Naive thymus-derived CD4-positive, alpha-beta T cell (primary cell): ENCODE data around the gene FHAD1. TPM values are rescaled to one million over a fixed set of nuclear protein-coding genes. Genes with fewer than 3 reads are reported as not detected.

Source experiments
- ATAC-seq: fragments of 150-1000 bp; cut with Tn5 transposase; 2 replicates; pipeline ENCODE4 v1.10.0; 2021; ENCODE audit warnings: mild to moderate bottlenecking, moderate library complexity
- CTCF ChIA-PET: fragments of 350-600 bp; sonication (Branson Sonifier 250); formaldehyde crosslinking; loops from one replicate; lab custom pipeline; 2021; ENCODE audit warnings: antibody characterized with exemption; lab: Charles Lee
- POLR2A ChIA-PET: fragments of 350-600 bp; sonication (Branson Sonifier 250); formaldehyde crosslinking; loops from one replicate; lab custom pipeline; 2021; ENCODE audit warnings: antibody characterized with exemption, inconsistent platforms; lab: Charles Lee
- DNase-seq, 9 donors: peaks; one replicate each; pipeline versions ENCODE4 v3.0.0 to v3.0.0-alpha.2; 2020 to 2022; ENCODE audit warnings: mixed read lengths in 1 of 9
- H3K27ac ChIP-seq: one replicate; pipeline ENCODE4 v1.7.0; 2013; ENCODE audit warnings: mild to moderate bottlenecking, low read depth, low read length, moderate library complexity
- H3K27me3 ChIP-seq, 2 donors: one replicate each; pipeline ENCODE4 v1.7.0; 2013; ENCODE audit warnings: low read length in 2 of 2, mild to moderate bottlenecking in 2 of 2, moderate library complexity in 2 of 2; ENCODE audit not compliant: control insufficient read depth in 2 of 2, insufficient read depth in 2 of 2
- H3K36me3 ChIP-seq, 3 experiments: 1 replicate in 2 of 3; 2 replicates in 1 of 3; pipeline ENCODE4 v1.7.0; 2013; ENCODE audit warnings: low read length in 3 of 3, mild to moderate bottlenecking in 3 of 3, moderate library complexity in 1 of 3; ENCODE audit not compliant: insufficient read depth in 3 of 3, control insufficient read depth in 2 of 3
- H3K4me1 ChIP-seq, 2 donors: one replicate each; pipeline ENCODE4 v1.7.0; 2013; ENCODE audit warnings: low read length in 2 of 2, mild to moderate bottlenecking in 2 of 2, moderate library complexity in 1 of 2; ENCODE audit not compliant: control insufficient read depth in 2 of 2, insufficient read depth in 2 of 2
- H3K4me3 ChIP-seq: 2 replicates; pipeline ENCODE4 v1.7.0; 2013; ENCODE audit warnings: mild to moderate bottlenecking, low read length
- H3K9me3 ChIP-seq, 3 experiments: 1 replicate in 2 of 3; 2 replicates in 1 of 3; pipeline ENCODE4 v1.7.0; 2013; ENCODE audit warnings: low read length in 3 of 3; ENCODE audit not compliant: control insufficient read depth in 2 of 3
- H3K27ac Mint-ChIP-seq, 9 donors: one replicate each; pipeline ENCODE4 v1.8.0; 2020 to 2022; ENCODE audit warnings: mixed read lengths in 9 of 9, mild to moderate bottlenecking in 8 of 9, moderate library complexity in 5 of 9, inconsistent platforms in 2 of 9
- H3K27me3 Mint-ChIP-seq, 5 donors: one replicate each; pipeline ENCODE4 v1.8.0; 2021 to 2022; ENCODE audit warnings: mixed read lengths in 5 of 5, mild to moderate bottlenecking in 1 of 5
- H3K36me3 Mint-ChIP-seq, 5 donors: one replicate each; pipeline ENCODE4 v1.8.0; 2020 to 2022; ENCODE audit warnings: mixed read lengths in 5 of 5, mild to moderate bottlenecking in 3 of 5, inconsistent platforms in 1 of 5
- H3K4me1 Mint-ChIP-seq, 7 donors: one replicate each; pipeline ENCODE4 v1.8.0; 2020 to 2022; ENCODE audit warnings: mixed read lengths in 7 of 7, mild to moderate bottlenecking in 3 of 7, inconsistent platforms in 1 of 7
- H3K4me3 Mint-ChIP-seq, 10 donors: one replicate each; pipeline ENCODE4 v1.8.0; 2020 to 2022; ENCODE audit warnings: mild to moderate bottlenecking in 10 of 10, mixed read lengths in 10 of 10, moderate library complexity in 6 of 10, inconsistent platforms in 2 of 10
- H3K9me3 Mint-ChIP-seq, 11 donors: one replicate each; pipeline ENCODE4 v1.8.0; 2020 to 2022; ENCODE audit warnings: mixed read lengths in 11 of 11, mild to moderate bottlenecking in 4 of 11, inconsistent platforms in 1 of 11, moderate library complexity in 1 of 11
- intact Hi-C, 2 donors: fragments of 100-400 bp; cut with micrococcal nuclease; formaldehyde crosslinking; loops; one replicate each; pipeline ENCODE4 v1.15.1; 2023
- polyA plus RNA-seq, 2 donors: library from polyadenylated mRNA; unstranded; fragments of 300-500 nt; fragmentation: Illumina TruSeq; gene quantifications; one replicate each; pipeline ENCODE4 v1.2.3, GENCODE V29; 2021
- total RNA-seq, 6 experiments: library from RNA in 5 of 6; stranded (reverse) in 5 of 6; gene quantifications; 1 replicate in 5 of 6; 2 replicates in 1 of 6; pipeline ENCODE4 v1.2.3 and lab custom pipeline; 2021 to 2026

FHAD1 gene
- total and polyA plus RNA-seq, 7 experiments from 2014 or later: 0.19 to 1.1 TPM; not detected in 5

DNA sequence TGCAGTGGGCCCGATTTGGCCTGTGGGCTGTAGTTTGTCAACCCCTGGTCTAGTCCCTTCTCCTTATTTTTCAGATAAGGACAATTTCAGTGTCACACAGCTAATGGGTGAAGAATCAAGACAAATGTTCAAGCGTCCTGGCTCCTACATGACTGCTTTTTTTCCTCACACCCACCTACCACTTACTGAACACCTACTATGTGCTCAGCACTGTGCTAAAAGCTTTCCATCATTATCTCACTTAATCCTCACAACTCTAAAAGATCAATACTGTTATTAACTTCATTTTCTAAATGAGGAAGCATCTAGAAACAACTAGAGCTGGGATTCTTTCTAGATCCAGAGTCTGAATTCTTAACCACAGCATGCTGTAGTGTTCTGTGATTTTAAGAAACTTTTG, 94.2 kb downstream of the FHAD1 start:
- H3K4me3 Mint-ChIP-seq: peak overlapping the region in 1 of 10 donors; percentile 4
- H3K27ac Mint-ChIP-seq: peak overlapping the region in 1 of 9 donors; percentile 64
- peaks cover 0 to 3% (median 0%) of the 10 kb centered on the region in 5 donors for H3K36me3 Mint-ChIP-seq
- DNase-seq (no peak), ATAC-seq (no peak)
- Histone ChIP-seq H3K36me3 (no peaks in the 10 kb centered on the region), H3K27me3 (no peaks in the 10 kb centered on the region), H3K9me3 (no peaks in the 10 kb centered on the region), H3K4me1 (peaks cover 0 to 45% of the 10 kb centered on the region in 2 donors), H3K4me3 (no peak overlapping the region), H3K27ac (no peak overlapping the region)
- POLR2A ChIA-PET: no interaction called here
- peaks cover 0 to 59% (median 8%) of the 10 kb centered on the region in 7 donors for H3K4me1 Mint-ChIP-seq
- CTCF ChIA-PET: no interaction called here
- no peaks in the 10 kb centered on the region for H3K9me3 Mint-ChIP-seq
- intact Hi-C loops: loop anchor here in 1 of 2 donors (10.0 kb wide), 1 partner anchor 184 kb away; the partner anchor contains the start of genes CASP9 and DNAJC16
- peaks cover 21 to 53% (median 32%) of the 10 kb centered on the region in 5 donors for H3K27me3 Mint-ChIP-seq

- Histone ChIP-seq H3K4me3 (no peak overlapping the region), H3K27me3 (no peaks in the 10 kb centered on the region), H3K36me3 (no peaks in the 10 kb centered on the region), H3K4me1 (peaks cover 0 to 51% of the 10 kb centered on the region in 2 donors), H3K27ac (no peak overlapping the region), H3K9me3 (no peaks in the 10 kb centered on the region)
- ChIA-PET CTCF (interaction anchor here (1.1 kb wide), 1 partner anchor 17 kb away, joined by 3 read pairs; no protein-coding TSS in a partner anchor), POLR2A (no interaction called here)
- intact Hi-C loops: loop anchor here in 1 of 2 donors (10.0 kb wide), 1 partner anchor 183 kb away; the partner anchor contains the start of genes CASP9 and DNAJC16
- DNase-seq (no peak), ATAC-seq (no peak)
- peak overlapping the region in 1 of 9 donors; percentile 64 for H3K27ac Mint-ChIP-seq
- H3K9me3 Mint-ChIP-seq: no peaks in the 10 kb centered on the region
- peaks cover 15 to 53% (median 29%) of the 10 kb centered on the region in 5 donors for H3K27me3 Mint-ChIP-seq
- H3K36me3 Mint-ChIP-seq: peaks cover 0 to 3% (median 0%) of the 10 kb centered on the region in 5 donors
- H3K4me1 Mint-ChIP-seq: peaks cover 0 to 65% (median 8%) of the 10 kb centered on the region in 7 donors
- peak overlapping the region in 1 of 10 donors; percentile 40 for H3K4me3 Mint-ChIP-seq
Measured at GRCh38 chr1:15341634-15342407, 94.8 kb downstream of the FHAD1 start.

DNA sequence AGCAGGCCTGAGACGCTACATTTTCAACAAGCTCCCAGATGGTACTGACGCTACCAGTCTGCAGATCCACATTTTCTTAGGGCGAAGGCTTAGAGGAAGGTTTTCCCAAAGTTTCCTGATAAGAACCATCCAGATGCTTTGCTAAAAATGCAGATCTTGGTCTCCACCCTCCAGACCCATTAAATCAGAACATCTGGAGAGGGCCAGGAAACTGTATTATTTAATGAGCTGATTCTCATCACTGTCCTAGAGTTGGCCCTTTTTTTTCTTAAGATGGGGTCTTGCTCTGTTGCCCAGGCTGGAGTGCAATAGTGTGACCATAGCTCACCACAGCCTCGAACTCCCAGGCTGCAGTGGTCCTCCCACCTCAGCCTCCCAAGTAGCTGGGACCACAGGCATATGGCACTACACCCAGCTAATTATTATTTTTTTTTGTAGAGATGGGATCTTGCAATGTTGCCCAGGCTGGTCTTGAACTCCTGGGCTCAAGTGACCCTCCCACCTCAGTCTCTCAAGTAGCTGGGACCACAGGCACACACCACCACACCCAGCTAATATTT, 95.5 kb downstream of the FHAD1 start:
- Histone ChIP-seq H3K36me3 (no peaks in the 10 kb centered on the region), H3K4me1 (peaks cover 0 to 58% of the 10 kb centered on the region in 2 donors), H3K9me3 (no peaks in the 10 kb centered on the region), H3K27ac (no peak overlapping the region), H3K4me3 (no peak overlapping the region), H3K27me3 (no peaks in the 10 kb centered on the region)
- peaks cover 0 to 3% (median 0%) of the 10 kb centered on the region in 5 donors for H3K36me3 Mint-ChIP-seq
- peak overlapping the region in 1 of 9 donors; percentile 64 for H3K27ac Mint-ChIP-seq
- no peaks in the 10 kb centered on the region for H3K9me3 Mint-ChIP-seq
- H3K4me3 Mint-ChIP-seq: peak overlapping the region in 1 of 10 donors; percentile 40
- H3K4me1 Mint-ChIP-seq: peaks cover 0 to 72% (median 8%) of the 10 kb centered on the region in 7 donors
- ChIA-PET POLR2A (no interaction called here), CTCF (interaction anchor here (1.1 kb wide), 1 partner anchor 18 kb away, joined by 3 read pairs; no protein-coding TSS in a partner anchor)
- DNase-seq (no peak), ATAC-seq (no peak)
- intact Hi-C loops: loop anchor here in 1 of 2 donors (10.0 kb wide), 1 partner anchor 182 kb away; the partner anchor contains the start of genes CASP9 and DNAJC16
- H3K27me3 Mint-ChIP-seq: peaks cover 15 to 51% (median 34%) of the 10 kb centered on the region in 5 donors

GRCh38 chr1:15343099-15343498, 96.1 kb downstream of the FHAD1 start:
- Histone ChIP-seq H3K4me3 (no peak overlapping the region), H3K27me3 (no peaks in the 10 kb centered on the region), H3K36me3 (no peaks in the 10 kb centered on the region), H3K4me1 (peaks cover 0 to 64% of the 10 kb centered on the region in 2 donors), H3K27ac (no peak overlapping the region), H3K9me3 (no peaks in the 10 kb centered on the region)
- ChIA-PET CTCF (interaction anchor here (1.1 kb wide), 1 partner anchor 19 kb away, joined by 3 read pairs; no protein-coding TSS in a partner anchor), POLR2A (interaction anchor here (0.7 kb wide), 1 partner anchor 10 kb away, joined by 3 read pairs; no protein-coding TSS in a partner anchor)
- Mint-ChIP-seq H3K9me3 (no peaks in the 10 kb centered on the region), H3K36me3 (peaks cover 0 to 6% (median 0%) of the 10 kb centered on the region in 5 donors), H3K4me3 (peak overlapping the region in 1 of 10 donors; percentile 65), H3K4me1 (peaks cover 0 to 78% (median 8%) of the 10 kb centered on the region in 7 donors), H3K27ac (peak overlapping the region in 2 of 9 donors; percentile 25 to 66), H3K27me3 (peaks cover 15 to 52% (median 35%) of the 10 kb centered on the region in 5 donors)
- DNase-seq (no peak), ATAC-seq (no peak)
- intact Hi-C loops: loop anchor here in 1 of 2 donors (10.0 kb wide), 1 partner anchor 182 kb away; the partner anchor contains the start of genes CASP9 and DNAJC16

GRCh38 chr1:15343729-15344128, 96.7 kb downstream of the FHAD1 start:
- Mint-ChIP-seq H3K27me3 (peaks cover 12 to 52% (median 35%) of the 10 kb centered on the region in 5 donors), H3K4me1 (peaks cover 0 to 80% (median 8%) of the 10 kb centered on the region in 7 donors), H3K9me3 (no peaks in the 10 kb centered on the region), H3K36me3 (peaks cover 0 to 6% (median 0%) of the 10 kb centered on the region in 5 donors), H3K27ac (peak overlapping the region in 1 of 9 donors; percentile 66), H3K4me3 (peak overlapping the region in 1 of 10 donors; percentile 65)
- ATAC-seq: no peak
- intact Hi-C loops: loop anchor here in 1 of 2 donors (10.0 kb wide), 1 partner anchor 181 kb away; the partner anchor contains the start of genes CASP9 and DNAJC16
- H3K4me3 ChIP-seq: no peak overlapping the region
- H3K9me3 ChIP-seq: no peaks in the 10 kb centered on the region
- peaks cover 0 to 66% of the 10 kb centered on the region in 2 donors for H3K4me1 ChIP-seq
- no peak for DNase-seq
- ChIA-PET CTCF (no interaction called here), POLR2A (no interaction called here)
- H3K36me3 ChIP-seq: no peaks in the 10 kb centered on the region
- H3K27me3 ChIP-seq: no peaks in the 10 kb centered on the region
- no peak overlapping the region for H3K27ac ChIP-seq

DNA sequence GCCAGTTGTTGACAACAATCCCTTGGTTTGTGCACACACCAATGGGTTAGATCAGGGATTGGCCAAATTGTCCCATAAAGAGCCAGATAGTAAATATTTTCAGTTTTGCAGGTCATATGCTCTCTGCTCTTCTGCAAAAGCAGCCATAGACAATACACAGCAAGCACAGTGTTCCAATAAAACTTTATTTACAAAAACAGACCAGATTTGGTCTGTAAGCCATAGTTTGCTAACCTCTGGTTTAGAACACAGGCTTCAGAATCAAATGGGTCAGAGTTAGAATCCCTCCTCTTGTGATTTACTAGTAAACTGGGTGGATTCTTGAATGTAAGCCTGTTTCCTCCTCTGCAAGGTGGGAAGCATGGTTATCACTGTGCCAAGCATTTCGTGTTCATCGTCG, 97.4 kb downstream of the FHAD1 start:
- DNase-seq: no peak
- H3K4me1 ChIP-seq: peaks cover 0 to 66% of the 10 kb centered on the region in 2 donors
- Mint-ChIP-seq H3K4me3 (peak overlapping the region in 1 of 10 donors; percentile 71), H3K4me1 (peaks cover 0 to 82% (median 8%) of the 10 kb centered on the region in 7 donors), H3K9me3 (no peaks in the 10 kb centered on the region), H3K36me3 (peaks cover 0 to 6% (median 0%) of the 10 kb centered on the region in 5 donors), H3K27ac (peak overlapping the region in 1 of 9 donors; percentile 54), H3K27me3 (peaks cover 9 to 52% (median 35%) of the 10 kb centered on the region in 5 donors)
- H3K9me3 ChIP-seq: no peaks in the 10 kb centered on the region
- CTCF ChIA-PET: no interaction called here
- no peak for ATAC-seq
- H3K27ac ChIP-seq: no peak overlapping the region
- H3K27me3 ChIP-seq: no peaks in the 10 kb centered on the region
- intact Hi-C loops: loop anchor here in 1 of 2 donors (10.0 kb wide), 1 partner anchor 180 kb away; the partner anchor contains the start of genes CASP9 and DNAJC16
- no peak overlapping the region for H3K4me3 ChIP-seq
- H3K36me3 ChIP-seq: no peaks in the 10 kb centered on the region
- POLR2A ChIA-PET: no interaction called here
